Hepatocyte (in vitro differentiated cells): Measurements from ENCODE around the gene MRPL27.

Experiments used
- EZH2 ChIP-seq: fragments of 200-600 bp; sonication (generic); IDR thresholded peaks from 2 replicates; pipeline ENCODE4 v1.6.1; 2016; ENCODE audit warnings: antibody characterized with exemption, mild to moderate bottlenecking, borderline replicate concordance
- EZH2phosphoT487 ChIP-seq: fragments of 200-600 bp; sonication (generic); IDR thresholded peaks from one replicate; pipeline ENCODE4 v1.6.1; 2018; ENCODE audit warnings: antibody characterized with exemption, mild to moderate bottlenecking, low read depth, moderate library complexity; ENCODE audit not compliant: unreplicated experiment, severe bottlenecking
- TF ChIP-seq, protein P1 (sequence below): fragments of 200-600 bp; sonication (generic); IDR thresholded peaks from 2 replicates; pipeline ENCODE4 v1.5.1; 2016; ENCODE audit warnings: antibody characterized with exemption, mild to moderate bottlenecking; ENCODE audit not compliant: poor library complexity

DNA sequence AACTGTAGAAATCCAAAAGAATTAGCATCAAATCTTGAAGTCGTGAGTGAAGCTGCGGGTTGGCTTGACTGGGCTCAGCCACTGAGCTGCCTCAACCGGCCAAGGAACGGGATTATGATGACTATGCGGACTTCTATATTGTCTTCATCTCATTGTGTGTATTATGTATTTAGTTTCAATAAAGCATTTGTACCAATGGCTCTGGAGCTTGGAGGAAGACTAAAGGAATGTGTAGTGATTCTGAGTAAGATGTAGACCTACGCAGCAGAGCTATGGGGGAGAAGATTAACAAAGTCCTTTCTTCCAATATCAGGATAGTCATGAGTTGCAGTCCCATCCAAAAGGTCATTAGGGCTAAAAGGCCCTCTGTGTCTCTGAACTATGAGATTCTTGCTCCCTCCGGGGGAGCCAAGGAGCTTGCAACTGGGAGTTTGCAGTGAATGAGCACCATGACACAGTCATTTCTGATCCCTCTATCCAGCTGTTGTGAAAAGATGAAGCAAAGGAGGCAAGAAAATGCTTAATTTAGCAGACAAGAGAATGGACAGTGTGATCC, 8.4 kb upstream of the MRPL27 start:
- TF ChIP-seq, protein P1, sequence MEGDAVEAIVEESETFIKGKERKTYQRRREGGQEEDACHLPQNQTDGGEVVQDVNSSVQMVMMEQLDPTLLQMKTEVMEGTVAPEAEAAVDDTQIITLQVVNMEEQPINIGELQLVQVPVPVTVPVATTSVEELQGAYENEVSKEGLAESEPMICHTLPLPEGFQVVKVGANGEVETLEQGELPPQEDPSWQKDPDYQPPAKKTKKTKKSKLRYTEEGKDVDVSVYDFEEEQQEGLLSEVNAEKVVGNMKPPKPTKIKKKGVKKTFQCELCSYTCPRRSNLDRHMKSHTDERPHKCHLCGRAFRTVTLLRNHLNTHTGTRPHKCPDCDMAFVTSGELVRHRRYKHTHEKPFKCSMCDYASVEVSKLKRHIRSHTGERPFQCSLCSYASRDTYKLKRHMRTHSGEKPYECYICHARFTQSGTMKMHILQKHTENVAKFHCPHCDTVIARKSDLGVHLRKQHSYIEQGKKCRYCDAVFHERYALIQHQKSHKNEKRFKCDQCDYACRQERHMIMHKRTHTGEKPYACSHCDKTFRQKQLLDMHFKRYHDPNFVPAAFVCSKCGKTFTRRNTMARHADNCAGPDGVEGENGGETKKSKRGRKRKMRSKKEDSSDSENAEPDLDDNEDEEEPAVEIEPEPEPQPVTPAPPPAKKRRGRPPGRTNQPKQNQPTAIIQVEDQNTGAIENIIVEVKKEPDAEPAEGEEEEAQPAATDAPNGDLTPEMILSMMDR, result no peak
- no peak for TF ChIP-seq EZH2
- no peak for TF ChIP-seq EZH2phosphoT487
